CD4-positive, alpha-beta memory T cell (primary cell): ENCODE data around the gene AMDHD2. TPM values are rescaled to one million over a fixed set of nuclear protein-coding genes. Genes with fewer than 3 reads are reported as not detected.
"Not testable (repeated sequence)": the region's sequence is repeated elsewhere in the genome, so short reads cannot be mapped to it uniquely, and the experiment has no call there.

Source experiments
- CTCF ChIA-PET: fragments of 350-600 bp; sonication (Branson Sonifier 250); formaldehyde crosslinking; loops from one replicate; lab custom pipeline; 2021; ENCODE audit warnings: inconsistent platforms; ENCODE audit not compliant: partially characterized antibody; lab: Charles Lee
- POLR2A ChIA-PET: fragments of 350-600 bp; sonication (Branson Sonifier 250); formaldehyde crosslinking; loops from one replicate; lab custom pipeline; 2021; ENCODE audit not compliant: partially characterized antibody; lab: Charles Lee
- DNase-seq, 5 donors: peaks; one replicate each; pipeline versions ENCODE4 v3.0.0 to v3.0.0-alpha.2; 2020 to 2022; ENCODE audit warnings: mixed read lengths in 1 of 5
- H3K27ac ChIP-seq: one replicate; pipeline ENCODE4 v1.7.0; 2013; ENCODE audit warnings: low read depth, low read length
- H3K27me3 ChIP-seq: 2 replicates; pipeline ENCODE4 v1.7.0; 2013; ENCODE audit warnings: mild to moderate bottlenecking, low read length, moderate library complexity; ENCODE audit not compliant: insufficient read depth
- H3K36me3 ChIP-seq: 2 replicates; pipeline ENCODE4 v1.7.0; 2013; ENCODE audit warnings: mild to moderate bottlenecking, low read length, moderate library complexity; ENCODE audit not compliant: insufficient read depth
- H3K4me1 ChIP-seq: 2 replicates; pipeline ENCODE4 v1.7.0; 2013; ENCODE audit warnings: mild to moderate bottlenecking, low read length, moderate library complexity; ENCODE audit not compliant: insufficient read depth
- H3K4me3 ChIP-seq, 2 donors: one replicate each; pipeline ENCODE4 v1.7.0; 2013; ENCODE audit warnings: low read length in 2 of 2, mild to moderate bottlenecking in 1 of 2
- H3K9me3 ChIP-seq, 2 donors: one replicate each; pipeline ENCODE4 v1.7.0; 2013; ENCODE audit warnings: low read length in 2 of 2, control low read depth in 1 of 2; ENCODE audit not compliant: control insufficient read depth in 1 of 2
- H3K27ac Mint-ChIP-seq, 7 donors: one replicate each; pipeline ENCODE4 v1.8.0; 2020 to 2021; ENCODE audit warnings: mixed read lengths in 7 of 7, mild to moderate bottlenecking in 6 of 7, inconsistent platforms in 3 of 7, moderate library complexity in 3 of 7
- H3K27me3 Mint-ChIP-seq, 2 donors: one replicate each; pipeline ENCODE4 v1.8.0; 2020 to 2021; ENCODE audit warnings: mixed read lengths in 2 of 2
- H3K36me3 Mint-ChIP-seq, 2 donors: one replicate each; pipeline ENCODE4 v1.8.0; 2020 to 2021; ENCODE audit warnings: mixed read lengths in 2 of 2, inconsistent platforms in 1 of 2, mild to moderate bottlenecking in 1 of 2
- H3K4me1 Mint-ChIP-seq, 4 donors: one replicate each; pipeline ENCODE4 v1.8.0; 2020 to 2021; ENCODE audit warnings: mixed read lengths in 4 of 4, mild to moderate bottlenecking in 1 of 4
- H3K4me3 Mint-ChIP-seq, 8 donors: one replicate each; pipeline ENCODE4 v1.8.0; 2020 to 2021; ENCODE audit warnings: mixed read lengths in 8 of 8, mild to moderate bottlenecking in 7 of 8, moderate library complexity in 6 of 8, inconsistent platforms in 3 of 8
- H3K9me3 Mint-ChIP-seq, 8 donors: one replicate each; pipeline ENCODE4 v1.8.0; 2020 to 2021; ENCODE audit warnings: mixed read lengths in 8 of 8, mild to moderate bottlenecking in 5 of 8, inconsistent platforms in 3 of 8, moderate library complexity in 1 of 8
- intact Hi-C: fragments of 100-400 bp; cut with micrococcal nuclease; formaldehyde crosslinking; loops from one replicate; pipeline ENCODE4 v1.15.1; 2023
- polyA plus RNA-seq, 2 donors: library from polyadenylated mRNA; unstranded; fragments of 300-500 nt; fragmentation: Illumina TruSeq; gene quantifications; one replicate each; pipeline ENCODE4 v1.2.3, GENCODE V29; 2021
- total RNA-seq, 2 experiments: library from RNA; stranded (reverse); gene quantifications; one replicate each; pipeline ENCODE4 v1.2.3, GENCODE V29; 2021

Gene AMDHD2
- total and polyA plus RNA-seq, 4 experiments from 2014 or later, result 17.0 to 121 (median 68.1) TPM

DNA sequence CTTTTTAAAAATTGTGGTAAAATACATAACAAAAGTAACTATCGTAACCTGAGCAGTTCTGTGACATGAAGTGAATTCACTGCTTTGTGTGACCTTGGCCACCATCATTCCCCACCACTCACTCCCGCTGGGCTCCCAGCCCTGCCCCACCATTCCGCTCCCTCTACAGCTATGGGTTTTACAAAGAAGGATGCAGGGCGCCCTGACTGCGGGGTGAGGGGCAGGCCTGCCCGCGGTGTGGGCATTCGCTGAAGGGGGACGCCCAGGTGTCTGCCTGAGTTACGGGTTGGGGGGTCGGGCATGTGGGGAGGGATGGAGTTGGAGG is 11.2 kb downstream of the AMDHD2 start, which contains the start of gene CEMP1:
TSS of gene CEMP1 (minus strand) at position 38 of the 325 bp plus-strand sequence. CDS start 335 bp downstream, outside the sequence.
- CTCF ChIA-PET, result interaction anchor here (1.2 to 1.3 kb wide), 2 partner anchors 10 to 18 kb away, joined by 3 to 4 read pairs; partner anchors contain the start of gene ATP6V0C
- Histone ChIP-seq H3K27me3 (no peaks in the 10 kb centered on the region), H3K4me3 (peak within 1 kb of the TSS; percentile 67 to 95), H3K36me3 (peaks cover 19% of the 10 kb centered on the region), H3K4me1 (peaks cover 12% of the 10 kb centered on the region), H3K9me3 (no peaks in the 10 kb centered on the region), H3K27ac (peak within 1 kb of the TSS; percentile 91)
- POLR2A ChIA-PET, result interaction anchor here (0.6 to 3.5 kb wide), 8 partner anchors 10 to 1015 kb away, joined by 3 to 170 read pairs (median 3); partner anchors contain the start of genes AMDHD2, ATP6V0C, CCNF and KCTD5
- Mint-ChIP-seq H3K4me1 (peaks cover 4 to 30% (median 18%) of the 10 kb centered on the region in 4 donors), H3K36me3 (peaks cover 0 to 23% of the 10 kb centered on the region in 2 donors), H3K4me3 (peak within 1 kb of the TSS; percentile 91 to 98 (median 96)), H3K27ac (peak within 1 kb of the TSS; percentile 98 to 100 (median 99)), H3K9me3 (peaks cover 0 to 8% (median 0%) of the 10 kb centered on the region in 8 donors), H3K27me3 (peaks cover 0 to 2% of the 10 kb centered on the region in 2 donors)
- intact Hi-C loops, result loop anchor here (5.0 to 10.0 kb wide), 2 partner anchors 243 to 759 kb away; partner anchors contain the start of genes ELOB, EME2, MRPS34 and NME3
- no peak for DNase-seq

DNA sequence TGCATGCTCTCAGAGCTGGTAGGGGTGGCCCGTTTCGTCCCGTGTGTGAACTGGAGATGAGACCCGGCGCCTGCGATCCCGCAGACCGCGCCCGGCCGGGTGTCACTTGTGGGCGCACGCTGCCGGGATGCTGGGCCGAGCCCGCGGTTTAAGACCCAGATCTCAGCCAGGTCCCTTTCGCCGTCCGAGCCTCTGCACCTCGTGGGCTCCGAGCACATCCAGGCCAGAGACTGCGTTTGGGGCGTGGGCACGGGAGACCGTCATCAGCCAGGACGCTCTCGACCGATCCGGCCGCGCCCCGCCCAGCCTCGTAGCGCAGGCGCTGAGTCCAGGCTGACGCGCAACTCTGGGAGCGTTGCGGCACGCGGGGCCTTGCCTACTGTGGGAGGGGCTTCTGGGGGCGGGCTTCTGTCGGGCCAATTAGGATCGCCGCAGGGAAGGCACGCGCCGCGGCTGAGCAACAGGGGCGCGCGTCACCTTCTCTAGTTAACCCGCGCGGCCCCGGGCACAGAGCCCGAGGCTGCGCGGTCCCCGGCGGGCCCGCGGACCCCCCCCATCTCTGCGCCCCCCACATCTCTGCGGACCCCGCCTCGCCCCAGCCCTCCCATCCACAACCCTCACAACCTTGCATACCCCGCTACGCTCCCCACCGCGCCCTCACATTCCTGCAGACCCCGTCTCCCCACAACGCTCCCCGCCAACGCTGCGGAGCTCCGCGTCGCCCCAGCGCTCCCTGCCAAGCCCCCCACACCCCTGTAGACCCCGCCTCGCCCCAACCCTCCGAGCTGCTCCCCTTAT is 11.7 kb downstream of the AMDHD2 start:
- Histone ChIP-seq H3K4me3 (peak overlapping the region; percentile 67 to 95), H3K27me3 (no peaks in the 10 kb centered on the region), H3K9me3 (no peaks in the 10 kb centered on the region), H3K4me1 (peaks cover 13% of the 10 kb centered on the region), H3K27ac (peak overlapping the region; percentile 91), H3K36me3 (peaks cover 18% of the 10 kb centered on the region)
- intact Hi-C loops, result loop anchor here (1.0 to 10.0 kb wide), 6 partner anchors 11 to 760 kb away; partner anchors contain the start of genes ATP6V0C, ELOB, EME2 and MRPS34
- ChIA-PET CTCF (interaction anchor here (0.5 to 1.3 kb wide), 4 partner anchors 11 to 377 kb away, joined by 3 to 4 read pairs (median 4); partner anchors contain the start of genes AMDHD2 and ATP6V0C), POLR2A (interaction anchor here (0.6 to 3.5 kb wide), 26 partner anchors 11 to 1015 kb away, joined by 3 to 170 read pairs (median 4); partner anchors contain the start of genes ABCA3, AMDHD2, ATP6V0C and BRICD5)
- peak overlapping the region; percentile 98 to 100 (median 99) for H3K27ac Mint-ChIP-seq
- peak overlapping the region; percentile 91 to 98 (median 96) for H3K4me3 Mint-ChIP-seq
- DNase-seq, result peak; percentile 95 to 98 (median 96)
- peaks cover 0 to 23% of the 10 kb centered on the region in 2 donors for H3K36me3 Mint-ChIP-seq
- H3K27me3 Mint-ChIP-seq, result peaks cover 0 to 2% of the 10 kb centered on the region in 2 donors
- H3K4me1 Mint-ChIP-seq, result peaks cover 4 to 35% (median 21%) of the 10 kb centered on the region in 4 donors
- peaks cover 0 to 8% (median 0%) of the 10 kb centered on the region in 8 donors for H3K9me3 Mint-ChIP-seq

DNA sequence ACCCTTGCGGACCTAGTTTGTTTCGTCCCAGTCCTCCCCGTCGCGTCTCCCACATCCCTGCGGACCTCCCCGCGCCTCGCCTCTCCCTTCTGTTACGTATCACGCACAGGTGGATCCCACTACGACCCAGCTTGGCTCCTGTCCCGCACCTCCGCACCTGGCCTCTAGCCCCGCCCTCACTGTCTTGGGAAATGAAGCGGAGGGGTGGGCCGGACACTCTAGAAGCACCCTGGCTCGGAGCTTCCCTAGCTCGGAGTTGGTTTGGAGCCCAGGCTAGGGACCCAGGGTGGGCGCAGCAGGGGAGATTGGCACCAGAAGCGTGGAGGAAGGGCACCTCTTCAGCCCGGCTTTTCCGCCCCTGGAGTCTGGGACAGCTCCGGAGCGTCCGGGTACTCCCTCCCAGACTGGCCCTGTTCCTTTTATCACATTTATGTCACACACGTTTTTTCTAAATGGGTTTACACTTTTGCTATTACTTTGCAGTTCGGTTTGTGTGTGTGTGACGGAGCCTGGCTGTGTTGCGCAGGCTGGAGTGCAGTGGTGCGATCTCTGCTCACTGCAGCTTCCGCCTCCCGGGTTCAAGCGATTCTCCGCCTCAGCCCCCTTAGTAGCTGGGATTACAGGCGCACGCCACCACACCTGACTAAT is 12.4 kb downstream of the AMDHD2 start:
- Histone ChIP-seq H3K4me1 (peaks cover 18% of the 10 kb centered on the region), H3K27me3 (no peaks in the 10 kb centered on the region), H3K27ac (peak overlapping the region; percentile 91), H3K9me3 (no peaks in the 10 kb centered on the region), H3K36me3 (peaks cover 12% of the 10 kb centered on the region), H3K4me3 (peak overlapping the region; percentile 67 to 95)
- Mint-ChIP-seq H3K4me1 (peaks cover 6 to 40% (median 25%) of the 10 kb centered on the region in 4 donors), H3K27ac (peak overlapping the region; percentile 98 to 100 (median 99)), H3K27me3 (peaks cover 0 to 2% of the 10 kb centered on the region in 2 donors), H3K4me3 (peak overlapping the region; percentile 91 to 98 (median 96)), H3K36me3 (peaks cover 0 to 20% of the 10 kb centered on the region in 2 donors), H3K9me3 (peaks cover 0 to 8% (median 0%) of the 10 kb centered on the region in 8 donors)
- DNase-seq, result peak; percentile 68 to 87 (median 78)
- POLR2A ChIA-PET, result interaction anchor here (0.7 to 3.5 kb wide), 23 partner anchors 11 to 761 kb away, joined by 3 to 170 read pairs (median 4); partner anchors contain the start of genes ABCA3, AMDHD2, ATP6V0C and BRICD5
- intact Hi-C loops, result loop anchor here (1.0 to 10.0 kb wide), 6 partner anchors 11 to 760 kb away; partner anchors contain the start of genes ATP6V0C, ELOB, EME2 and MRPS34
- CTCF ChIA-PET, result interaction anchor here (0.5 to 1.1 kb wide), 2 partner anchors 13 to 378 kb away, joined by 3 to 4 read pairs; partner anchors contain the start of gene AMDHD2

DNA sequence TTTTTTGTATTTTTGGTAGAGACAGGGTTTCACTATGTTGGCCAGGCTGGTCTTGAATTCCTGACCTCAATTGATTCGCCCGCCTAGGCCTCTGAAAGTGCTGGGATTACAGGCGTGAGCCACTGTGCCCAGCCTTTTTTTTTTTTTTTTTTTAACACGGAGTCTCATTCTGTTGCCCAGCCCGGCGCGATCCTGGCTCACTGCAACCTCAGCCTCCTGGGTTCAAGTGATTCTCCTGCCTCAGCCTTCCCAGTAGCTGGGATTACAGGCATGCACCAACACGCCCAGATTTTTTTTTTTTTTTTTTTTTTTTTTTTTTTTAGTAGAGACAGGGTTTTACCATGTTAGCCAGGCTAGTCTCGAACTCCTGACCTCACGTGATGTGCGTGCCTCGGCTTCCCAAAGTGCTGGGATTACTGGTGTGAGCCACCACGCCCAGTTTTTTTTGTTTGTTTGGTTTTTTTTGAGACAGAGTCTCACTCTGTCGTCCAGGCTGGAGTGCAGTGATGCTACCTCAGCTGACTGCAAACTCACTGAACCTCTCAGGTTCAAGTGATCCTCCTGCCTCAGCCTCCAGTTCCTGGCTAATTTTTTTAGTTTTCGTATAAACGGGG is 13.1 kb downstream of the AMDHD2 start:
- peak overlapping the region; percentile 98 to 100 (median 99) for H3K27ac Mint-ChIP-seq
- intact Hi-C loops, result loop anchor here (2.0 to 10.0 kb wide), 3 partner anchors 72 to 761 kb away; partner anchors contain the start of genes ELOB, EME2, MRPS34 and NME3
- not testable (repeated sequence) for H3K27me3 Mint-ChIP-seq, H3K9me3 ChIP-seq, H3K36me3 ChIP-seq, H3K9me3 Mint-ChIP-seq, H3K27me3 ChIP-seq
- peaks cover 0 to 20% of the 10 kb centered on the region in 2 donors for H3K36me3 Mint-ChIP-seq
- H3K4me3 Mint-ChIP-seq, result peak overlapping the region; percentile 91 to 98 (median 96)
- peak overlapping the region in 1 of 2 donors; percentile 67 for H3K4me3 ChIP-seq
- ChIA-PET POLR2A (interaction anchor here (0.9 to 3.5 kb wide), 17 partner anchors 11 to 762 kb away, joined by 3 to 170 read pairs (median 4); partner anchors contain the start of genes ABCA3, AMDHD2, ATP6V0C and KCTD5), CTCF (interaction anchor here (1.1 kb wide), 1 partner anchor 13 kb away, joined by 4 read pairs; the partner anchor contains the start of gene AMDHD2)
- peaks cover 18% of the 10 kb centered on the region for H3K4me1 ChIP-seq
- peaks cover 6 to 40% (median 25%) of the 10 kb centered on the region in 4 donors for H3K4me1 Mint-ChIP-seq
- peak in 1 of 5 donors; percentile 41 for DNase-seq
- H3K27ac ChIP-seq, result peak overlapping the region; percentile 91

DNA sequence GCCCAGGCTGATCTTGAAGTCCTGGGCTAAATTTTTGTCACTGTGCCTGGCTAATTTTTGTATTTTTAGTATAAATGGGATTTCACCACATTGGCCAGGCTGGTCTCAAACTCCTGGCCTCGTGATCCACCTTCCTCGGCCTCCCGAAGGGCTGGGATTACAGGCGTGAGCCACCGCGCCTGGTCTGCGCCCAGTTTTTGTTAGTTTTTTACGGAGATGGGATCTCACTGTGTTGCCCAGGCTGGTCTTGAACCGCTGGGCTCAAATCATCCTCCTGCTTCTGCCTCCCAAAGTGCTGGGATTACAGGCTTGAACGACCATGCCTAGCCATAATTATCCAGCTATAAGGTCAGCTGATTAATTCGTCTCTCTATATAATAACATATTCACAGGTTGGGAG is 13.7 kb downstream of the AMDHD2 start:
- H3K4me3 Mint-ChIP-seq, result peak overlapping the region; percentile 64 to 98 (median 78)
- Histone ChIP-seq H3K9me3 (no peaks in the 10 kb centered on the region), H3K4me1 (peaks cover 22% of the 10 kb centered on the region), H3K27ac (no peak overlapping the region), H3K36me3 (peaks cover under 1% of the 10 kb centered on the region), H3K27me3 (no peaks in the 10 kb centered on the region), H3K4me3 (no peak overlapping the region)
- H3K9me3 Mint-ChIP-seq, result peaks cover 0 to 8% (median 0%) of the 10 kb centered on the region in 8 donors
- H3K27ac Mint-ChIP-seq, result peak overlapping the region; percentile 83 to 100 (median 91)
- H3K4me1 Mint-ChIP-seq, result peaks cover 8 to 45% (median 29%) of the 10 kb centered on the region in 4 donors
- POLR2A ChIA-PET, result interaction anchor here (1.7 kb wide), 1 partner anchor 20 kb away, joined by 7 read pairs; the partner anchor contains the start of gene ATP6V0C
- CTCF ChIA-PET, result no interaction called here
- H3K27me3 Mint-ChIP-seq, result peaks cover 0 to 2% of the 10 kb centered on the region in 2 donors
- DNase-seq, result no peak
- H3K36me3 Mint-ChIP-seq, result peaks cover 0 to 22% of the 10 kb centered on the region in 2 donors
- intact Hi-C loops, result loop anchor here (2.0 to 10.0 kb wide), 3 partner anchors 73 to 762 kb away; partner anchors contain the start of genes ELOB, EME2, MRPS34 and NME3

DNA sequence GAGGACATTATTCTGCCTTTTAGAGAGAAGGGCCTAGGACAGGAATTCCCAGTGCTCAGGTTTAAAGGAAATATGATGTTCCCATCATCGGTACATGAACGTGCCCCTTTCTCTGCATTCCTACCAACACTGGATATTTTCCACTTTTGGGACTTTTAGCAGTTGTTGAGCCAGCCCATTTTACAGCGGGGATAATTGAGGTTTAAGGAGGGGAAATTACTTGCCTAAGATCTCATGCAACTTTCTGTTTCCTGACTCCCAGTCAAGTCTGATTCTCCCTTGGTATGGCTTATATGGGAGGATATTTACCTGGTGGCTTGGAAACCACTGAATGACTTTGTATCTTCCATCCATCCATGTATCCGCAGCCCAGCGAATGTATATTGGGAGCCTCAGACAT is 14.2 kb downstream of the AMDHD2 start:
- H3K27me3 Mint-ChIP-seq, CTCF ChIA-PET, H3K27me3 ChIP-seq, H3K4me3 ChIP-seq, H3K27ac ChIP-seq, H3K9me3 ChIP-seq, DNase-seq, H3K9me3 Mint-ChIP-seq, H3K36me3 ChIP-seq: not testable (repeated sequence)
- Mint-ChIP-seq H3K36me3 (peaks cover under 1 to 23% of the 10 kb centered on the region in 2 donors), H3K27ac (peak overlapping the region in 4 of 7 donors; percentile 91 to 100 (median 97)), H3K4me1 (peaks cover 10 to 49% (median 33%) of the 10 kb centered on the region in 4 donors), H3K4me3 (peak overlapping the region in 4 of 8 donors; percentile 64 to 81 (median 78))
- peaks cover 27% of the 10 kb centered on the region for H3K4me1 ChIP-seq
- intact Hi-C loops, result loop anchor here (5.0 to 10.0 kb wide), 2 partner anchors 240 to 762 kb away; partner anchors contain the start of genes ELOB, EME2, MRPS34 and NME3
- POLR2A ChIA-PET, result interaction anchor here (1.7 kb wide), 1 partner anchor 20 kb away, joined by 7 read pairs; the partner anchor contains the start of gene ATP6V0C
